H1 (cell line): ENCODE measurements around the gene TRIM47. TPM values are rescaled to one million over a fixed set of nuclear protein-coding genes. Genes with fewer than 3 reads are reported as not detected.

Experiments used
- CTCF ChIA-PET: fragments of 300-600 bp; sonication (Branson Sonifier 250); formaldehyde crosslinking; loops from one replicate; lab custom pipeline; 2021; ENCODE audit not compliant: partially characterized antibody; lab: Charles Lee
- POLR2A ChIA-PET: fragments of 300-600 bp; sonication (Branson Sonifier 250); formaldehyde crosslinking; loops from one replicate; lab custom pipeline; 2021; ENCODE audit warnings: inconsistent platforms; ENCODE audit not compliant: partially characterized antibody; lab: Charles Lee
- DNase-seq, 2 experiments: peaks; one replicate each; pipeline versions ENCODE4 v3.0.0 to v3.0.0-alpha.2; 2010 to 2022; ENCODE audit warnings: low spot score in 2 of 2, low read depth in 1 of 2, mixed read lengths in 1 of 2
- FAIRE-seq: peaks from 2 replicates; lab custom pipeline; 2011; peaks lifted over from hg19 to GRCh38; lab: Jason Lieb, UNC
- H2AFZ ChIP-seq: 2 replicates; pipeline ENCODE4 v1.8.1; 2012; ENCODE audit warnings: low read length, inconsistent platforms
- H2AK5ac ChIP-seq: 2 replicates; pipeline ENCODE4 v1.6.1; 2013; ENCODE audit warnings: low read depth, low read length
- H2BK120ac ChIP-seq: replicated peaks from 2 replicates; pipeline ENCODE3; 2013; ENCODE audit warnings: low read depth, low read length, inconsistent platforms
- H2BK12ac ChIP-seq: 2 replicates; pipeline ENCODE4 v1.6.1; 2013; ENCODE audit warnings: low read depth, low read length
- H2BK15ac ChIP-seq: 2 replicates; pipeline ENCODE4 v1.6.1; 2013; ENCODE audit warnings: low read length
- H2BK20ac ChIP-seq: 2 replicates; pipeline ENCODE4 v1.6.1; 2013; ENCODE audit warnings: low read length
- H2BK5ac ChIP-seq: 2 replicates; pipeline ENCODE4 v1.6.1; 2013; ENCODE audit warnings: low read depth, low read length
- H3K14ac ChIP-seq: 2 replicates; pipeline ENCODE4 v1.6.1; 2013; ENCODE audit warnings: inconsistent platforms; ENCODE audit not compliant: insufficient read length
- H3K18ac ChIP-seq: 2 replicates; pipeline ENCODE4 v1.6.1; 2013; ENCODE audit warnings: low read length; ENCODE audit errors: extremely low read depth
- H3K23ac ChIP-seq: 2 replicates; pipeline ENCODE4 v1.6.1; 2013; ENCODE audit warnings: inconsistent platforms; ENCODE audit not compliant: insufficient read length
- H3K23me2 ChIP-seq: 2 replicates; pipeline ENCODE4 v1.6.1; 2013; ENCODE audit warnings: low read depth, low read length
- H3K27ac ChIP-seq: 2 replicates; pipeline ENCODE4 v1.6.1; 2011; ENCODE audit warnings: low read depth, low read length, inconsistent platforms
- H3K27me3 ChIP-seq, 4 experiments: replicated peaks in 1 of 4; 1 replicate in 1 of 4; 2 replicates in 3 of 4; pipeline versions ENCODE4 v1.6.1 to v1.8.1; 2011 to 2013; ENCODE audit warnings: low read length in 3 of 4, mild to moderate bottlenecking in 3 of 4, inconsistent platforms in 2 of 4, mixed read lengths in 2 of 4, moderate library complexity in 1 of 4; ENCODE audit not compliant: control insufficient read depth in 3 of 4, insufficient read depth in 3 of 4; ENCODE audit errors: extremely low read depth in 1 of 4
- H3K36me3 ChIP-seq, 4 experiments: 2 replicates each; pipeline versions ENCODE4 v1.6.1 to v1.8.1; 2011 to 2013; ENCODE audit warnings: mild to moderate bottlenecking in 4 of 4, low read length in 3 of 4, moderate library complexity in 2 of 4, control low read depth in 1 of 4, inconsistent platforms in 1 of 4; ENCODE audit not compliant: insufficient read depth in 4 of 4, control insufficient read depth in 2 of 4
- H3K4ac ChIP-seq: replicated peaks from 2 replicates; pipeline ENCODE3; 2013; ENCODE audit warnings: low read length, low read depth, mixed read lengths, inconsistent platforms; ENCODE audit not compliant: insufficient read length
- H3K4me1 ChIP-seq, 4 experiments: replicated peaks in 1 of 4; 1 replicate in 1 of 4; 2 replicates in 3 of 4; pipeline versions ENCODE4 v1.6.1 to v1.8.1; 2011 to 2013; ENCODE audit warnings: low read length in 3 of 4, inconsistent platforms in 2 of 4, mixed read lengths in 1 of 4; ENCODE audit not compliant: insufficient read depth in 4 of 4, control insufficient read depth in 3 of 4
- H3K4me2 ChIP-seq, 2 experiments: 2 replicates each; pipeline versions ENCODE4 v1.6.1 to v1.8.1; 2011 to 2013; ENCODE audit warnings: low read depth in 2 of 2, low read length in 2 of 2, control low read depth in 1 of 2, inconsistent platforms in 1 of 2, mild to moderate bottlenecking in 1 of 2; ENCODE audit not compliant: insufficient read depth in 1 of 2
- H3K4me3 ChIP-seq, 4 experiments: fragments of 200-600, 300-600 bp in 1 of 4; sonication (generic), shearing (Covaris generic), sonication (Bioruptor Twin) in 1 of 4; 2 replicates each; pipeline versions ENCODE4 v1.5.1 to v1.8.1; 2011 to 2016; ENCODE audit warnings: low read length in 4 of 4, low read depth in 3 of 4, control low read depth in 2 of 4, inconsistent platforms in 2 of 4, mild to moderate bottlenecking in 2 of 4, mixed read lengths in 1 of 4, moderate library complexity in 1 of 4; ENCODE audit not compliant: insufficient read depth in 2 of 4; ENCODE audit errors: extremely low read depth in 1 of 4
- H3K56ac ChIP-seq: replicated peaks from 2 replicates; pipeline ENCODE3; 2013; ENCODE audit warnings: low read depth, mild to moderate bottlenecking, mixed read lengths, low read length, inconsistent platforms; ENCODE audit not compliant: insufficient read length
- H3K79me1 ChIP-seq: 2 replicates; pipeline ENCODE4 v1.6.1; 2013; ENCODE audit warnings: low read depth, low read length, control low read depth
- H3K79me2 ChIP-seq, 2 experiments: 2 replicates each; pipeline versions ENCODE4 v1.6.1 to v1.8.1; 2012 to 2013; ENCODE audit warnings: low read length in 2 of 2, mild to moderate bottlenecking in 2 of 2, inconsistent platforms in 1 of 2; ENCODE audit not compliant: insufficient read depth in 2 of 2, control insufficient read depth in 1 of 2
- H3K9ac ChIP-seq, 4 experiments: replicated peaks in 1 of 4; 1 replicate in 1 of 4; 2 replicates in 3 of 4; pipeline versions ENCODE4 v1.6.1 to v1.8.1; 2011 to 2013; ENCODE audit warnings: low read depth in 3 of 4, low read length in 3 of 4, control low read depth in 2 of 4, mild to moderate bottlenecking in 2 of 4, moderate library complexity in 2 of 4, inconsistent platforms in 1 of 4; ENCODE audit errors: extremely low read depth in 1 of 4
- H3K9me3 ChIP-seq, 2 experiments: 2 replicates each; pipeline versions ENCODE4 v1.6.1 to v1.8.1; 2012 to 2013; ENCODE audit warnings: mild to moderate bottlenecking in 2 of 2, moderate library complexity in 2 of 2, control low read depth in 1 of 2, inconsistent platforms in 1 of 2, low read depth in 1 of 2, low read length in 1 of 2, mixed read lengths in 1 of 2; ENCODE audit not compliant: insufficient read depth in 2 of 2
- H4K20me1 ChIP-seq, 2 experiments: replicated peaks in 1 of 2; 2 replicates each; pipeline versions ENCODE3 to v1.8.1; 2011 to 2013; ENCODE audit warnings: inconsistent platforms in 2 of 2, low read length in 2 of 2, mild to moderate bottlenecking in 1 of 2; ENCODE audit not compliant: insufficient read depth in 2 of 2, control insufficient read depth in 1 of 2
- H4K5ac ChIP-seq: 2 replicates; pipeline ENCODE4 v1.6.1; 2013; ENCODE audit warnings: low read length, low read depth, mixed read lengths, inconsistent platforms; ENCODE audit not compliant: insufficient read length
- H4K8ac ChIP-seq: 2 replicates; pipeline ENCODE4 v1.8.0; 2013; ENCODE audit warnings: mild to moderate bottlenecking, moderate library complexity, low read length, inconsistent platforms; ENCODE audit not compliant: insufficient read depth; ENCODE audit errors: extremely low read depth
- H4K91ac ChIP-seq: replicated peaks from 2 replicates; pipeline ENCODE3; 2013; ENCODE audit warnings: low read length, mixed read lengths, inconsistent platforms; ENCODE audit not compliant: insufficient read length
- BACH1 ChIP-seq: IDR thresholded peaks from 2 replicates; pipeline ENCODE4 v1.6.1; 2012; ENCODE audit warnings: low read length, improper control_type of control experiment
- CBX5 ChIP-seq: fragments of 300-800, 300-1000 bp; sonication (generic); IDR thresholded peaks from 2 replicates; pipeline ENCODE4 v1.7.1; 2016; ENCODE audit warnings: antibody characterized with exemption, low read length, low read depth
- FOSL1 ChIP-seq: IDR thresholded peaks from 2 replicates; pipeline ENCODE4 v1.6.1; 2011; ENCODE audit warnings: mild to moderate bottlenecking, low read depth, low read length, moderate library complexity; ENCODE audit not compliant: insufficient read depth
- HDAC2 ChIP-seq, 2 experiments: fragments of 300-600 bp in 1 of 2; sonication (generic) in 1 of 2; IDR thresholded peaks; 2 replicates each; pipeline ENCODE4 v1.6.1; 2011 to 2012; ENCODE audit warnings: low read depth in 2 of 2, low read length in 2 of 2, mild to moderate bottlenecking in 2 of 2, moderate library complexity in 2 of 2, borderline replicate concordance in 1 of 2, inconsistent platforms in 1 of 2
- JUND ChIP-seq: IDR thresholded peaks from 2 replicates; pipeline ENCODE4 v1.6.1; 2011; ENCODE audit warnings: mild to moderate bottlenecking, improper control_type of control experiment, low read length
- MAX ChIP-seq: IDR thresholded peaks from 2 replicates; pipeline ENCODE4 v1.6.1; 2012; ENCODE audit warnings: inconsistent platforms
- NANOG ChIP-seq: IDR thresholded peaks from 2 replicates; pipeline ENCODE4 v1.6.1; 2011; ENCODE audit warnings: low read length, low read depth, mild to moderate bottlenecking, inconsistent platforms; ENCODE audit not compliant: insufficient read depth, poor library complexity, severe bottlenecking
- RAD21 ChIP-seq, 2 experiments: IDR thresholded peaks in 1 of 2; conservative IDR thresholded peaks in 1 of 2; 2 replicates each; pipeline ENCODE4 v1.6.1; 2011; ENCODE audit warnings: low read depth in 2 of 2, low read length in 2 of 2, improper control_type of control experiment in 1 of 2, inconsistent platforms in 1 of 2, mild to moderate bottlenecking in 1 of 2, moderate library complexity in 1 of 2
- RFX5 ChIP-seq: IDR thresholded peaks from 2 replicates; pipeline ENCODE4 v1.6.1; 2011; ENCODE audit warnings: low read depth, low read length, improper control_type of control experiment, borderline replicate concordance
- TAF7 ChIP-seq: optimal IDR thresholded peaks from 2 replicates; pipeline ENCODE3; 2011; ENCODE audit warnings: low read depth, mild to moderate bottlenecking, inconsistent platforms, low read length, moderate library complexity, borderline replicate concordance
- WGBS, 2 experiments: shearing (Covaris generic) in 1 of 2; methylation state at CpG; one replicate each; pipeline versions ENCODE4 v1.1.6 to v1.1.7; 2013 to 2015; ENCODE audit warnings: low lambda C conversion rate in 2 of 2, mixed read lengths in 2 of 2, inconsistent platforms in 1 of 2, low coverage in 1 of 2, missing lambda C conversion rate in 1 of 2; ENCODE audit not compliant: insufficient replicate concordance in 2 of 2, insufficient coverage in 1 of 2, insufficient read length in 1 of 2; ENCODE audit errors: extremely low coverage in 1 of 2, missing lambda C conversion rate in 1 of 2; 5-methylcytosine and 5-hydroxymethylcytosine counted together
- polyA plus RNA-seq, 7 experiments: library from polyadenylated mRNA; depleted of rRNA in 3 of 7; stranded (reverse) in 5 of 7; unstranded in 2 of 7; fragments of >200 nt in 5 of 7; fragments of 200-250 nt in 2 of 7; gene quantifications; 1 replicate in 5 of 7; 2 replicates in 1 of 7; 4 replicates in 1 of 7; pipeline versions ENCODE4 v1.2.1 to v1.2.3, GENCODE V29; 2011 to 2013; ENCODE audit warnings: missing spikeins in 2 of 7, mixed read lengths in 2 of 7
- total RNA-seq: library from RNA; stranded (reverse); fragmentation: NEBNext Ultra II Directional; extraction: Animal tissue kit (Norgen Biotek cat#: 25700); gene quantifications from 2 replicates; pipeline ENCODE4 v1.2.1, GENCODE V29; 2021

The TRIM47 gene
- total and polyA plus RNA-seq, 2 of the 8 experiments (the other 6 are each of a cell fraction or from before 2014, with no cell fraction given): 6.3 to 6.4 TPM

DNA sequence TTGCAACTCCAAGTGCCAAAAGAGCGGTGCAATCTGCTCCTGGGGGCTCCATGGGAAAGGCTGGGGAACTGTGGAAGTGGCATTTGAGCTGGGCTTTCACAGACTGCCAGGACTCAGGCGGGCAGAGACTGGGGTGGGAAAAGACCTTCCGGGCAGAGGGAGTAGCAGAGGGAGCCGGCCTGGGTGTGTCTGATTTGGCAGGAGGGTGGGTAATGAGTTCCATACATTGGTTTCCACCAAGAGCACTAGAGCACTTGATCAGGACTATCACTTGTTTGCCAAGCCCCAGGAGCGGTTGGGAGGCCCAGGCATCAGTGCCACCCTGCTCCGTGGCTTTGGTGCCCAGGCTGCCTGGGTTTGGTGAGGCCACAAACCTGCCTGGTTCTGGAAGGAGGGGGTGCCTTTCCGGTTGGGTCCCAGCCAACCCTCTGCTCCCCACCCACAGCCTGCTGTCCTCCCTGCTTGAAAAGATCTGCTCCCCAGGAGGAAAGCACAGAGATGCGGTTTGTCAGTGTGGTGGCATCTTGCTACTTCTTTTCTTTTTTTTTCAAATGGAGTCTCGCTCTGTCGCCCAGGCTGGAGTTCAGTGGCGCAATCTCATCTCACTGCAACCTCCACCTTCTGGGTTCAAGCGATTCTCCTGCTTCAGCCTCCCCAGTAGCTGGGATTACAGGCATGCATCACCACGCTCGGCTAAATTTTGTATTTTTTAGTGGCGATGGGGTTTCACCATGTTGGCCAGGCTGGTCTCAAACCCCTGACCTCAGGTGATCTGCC lies 3.5 kb upstream of the TRIM47 start:
- Histone ChIP-seq H3K4ac (no peak overlapping the region), H2BK120ac (no peak overlapping the region), H3K14ac (no peak overlapping the region), H3K27me3 (peaks cover 10 to 24% (median 19%) of the 10 kb centered on the region in 4 experiments), H3K27ac (no peak overlapping the region), H4K5ac (no peak overlapping the region), H2AFZ (no peak overlapping the region), H3K23ac (no peak overlapping the region), H4K91ac (no peak overlapping the region), H2BK12ac (no peak overlapping the region), H3K4me1 (peaks cover 0 to 9% (median 5%) of the 10 kb centered on the region in 4 experiments; a peak in 5 of 7 replicates), H3K9me3 (no peaks in the 10 kb centered on the region), H2BK20ac (no peak overlapping the region), H3K36me3 (no peaks in the 10 kb centered on the region), H3K4me3 (no peak overlapping the region), H2BK5ac (no peak overlapping the region), H3K23me2 (peaks cover 15% of the 10 kb centered on the region; the same call in 1 of the 2 replicates), H3K79me1 (no peaks in the 10 kb centered on the region), H4K8ac (no peak overlapping the region), H3K4me2 (no peak overlapping the region), H2BK15ac (no peak overlapping the region), H4K20me1 (peaks cover 0 to 3% of the 10 kb centered on the region in 2 experiments), H2AK5ac (no peak overlapping the region), H3K18ac (no peak overlapping the region), H3K79me2 (no peaks in the 10 kb centered on the region), H3K9ac (no peak overlapping the region), H3K56ac (no peak overlapping the region)
- POLR2A ChIA-PET: interaction anchor here (0.9 to 12.1 kb wide), 2 partner anchors 10 to 26 kb away, joined by 3 to 143 read pairs; partner anchors contain the start of gene TRIM65
- WGBS, 2 experiments: 90% methylated on average over 15 of the region's 15 CpGs; no CpG with 5 or more reads in 1 of the 2 experiments
- FAIRE-seq (no peak), DNase-seq (no peak)
- CTCF ChIA-PET: interaction anchor here (0.7 to 2.0 kb wide), 6 partner anchors 12 to 55 kb away, joined by 3 to 6 read pairs (median 4); no protein-coding TSS in a partner anchor
- no peak for TF ChIP-seq NANOG
- TF ChIP-seq FOSL1: no peak
- TF ChIP-seq HDAC2 (IDR thresholded peaks at IDR 0.05; ENCODE audit: borderline replicate concordance in 1 of 2, low read depth in 2 of 2, low read length in 2 of 2): no peak
- TF ChIP-seq BACH1: no peak
- no peak for TF ChIP-seq JUND
- TF ChIP-seq CBX5: no peak
- no peak for TF ChIP-seq MAX
- no peak for TF ChIP-seq RAD21 (IDR thresholded peaks at IDR 0.05 in 1 of 2, conservative IDR thresholded peaks at IDR 0.05 in 1 of 2; ENCODE audit: low read depth in 2 of 2, low read length in 2 of 2)
- TF ChIP-seq TAF7: no peak
- TF ChIP-seq RFX5: no peak
